Skin of body (tissue), 2 donors: ENCODE data around the gene FOXO6. TPM values are rescaled to one million over a fixed set of nuclear protein-coding genes. Genes with fewer than 3 reads are reported as not detected.

ENCODE experiments used
- DNase-seq: peaks from one replicate; lab custom pipeline; 2025; lab: John Stamatoyannopoulos, UW
- total RNA-seq: library from RNA; depleted of rRNA; stranded (reverse); fragments of >200 nt; gene quantifications from one replicate; pipeline ENCODE4 v1.2.3, GENCODE V29; 2014

The FOXO6 gene
- total RNA-seq, 1 donor from 2014 or later, result 4.1 TPM

GRCh38 chr1:41350055-41350378, 11.2 kb upstream of the FOXO6 start:
- no peak for DNase-seq

- DNase-seq, result no peak
Observed at GRCh38 chr1:41351262-41352151, 9.7 kb upstream of the FOXO6 start.

DNA sequence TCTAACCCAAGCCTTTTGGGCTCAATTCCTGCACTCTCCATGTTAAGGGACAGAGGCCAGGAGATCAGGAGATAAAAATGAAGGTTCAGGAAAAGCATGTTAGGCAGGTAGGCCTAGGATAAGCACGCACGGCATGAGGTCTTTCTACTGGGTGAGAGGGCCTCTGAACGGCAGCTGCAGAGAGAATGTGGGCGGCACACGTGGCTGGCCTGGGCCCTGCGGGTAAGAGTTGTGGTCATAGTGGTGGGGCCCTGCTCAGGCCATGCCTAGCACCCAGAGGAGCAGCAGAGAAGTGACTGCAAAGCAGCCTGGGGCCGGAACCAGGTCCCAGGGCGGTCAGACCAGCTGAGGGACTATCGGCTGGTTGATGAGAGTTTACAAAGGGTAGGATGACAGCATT, 7.5 kb upstream of the FOXO6 start:
- DNase-seq, result no peak

GRCh38 chr1:41354956-41355355, 6.3 kb upstream of the FOXO6 start:
- no peak for DNase-seq

DNA sequence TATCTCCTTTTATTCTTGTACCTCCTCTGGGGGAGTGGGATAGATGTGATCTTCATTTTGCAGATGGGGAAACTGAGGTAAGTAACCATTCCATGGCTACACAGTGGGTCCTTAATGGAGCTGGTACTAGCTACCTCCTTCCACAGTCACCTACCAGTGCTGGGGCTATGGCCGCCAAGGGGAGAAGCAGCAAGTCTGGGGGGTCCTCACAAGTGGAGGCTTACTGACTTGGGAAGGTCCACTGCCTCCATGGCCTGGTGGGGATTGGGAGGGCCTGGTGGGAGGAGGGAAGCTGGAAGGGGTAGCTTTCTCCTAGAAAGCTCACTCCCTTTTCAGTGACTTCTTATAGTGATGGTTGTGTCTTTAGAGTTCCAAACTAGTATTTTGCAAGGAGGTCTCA, 5.9 kb upstream of the FOXO6 start:
- DNase-seq, result no peak

GRCh38 chr1:41355761-41356160, 5.5 kb upstream of the FOXO6 start:
- no peak for DNase-seq

DNA sequence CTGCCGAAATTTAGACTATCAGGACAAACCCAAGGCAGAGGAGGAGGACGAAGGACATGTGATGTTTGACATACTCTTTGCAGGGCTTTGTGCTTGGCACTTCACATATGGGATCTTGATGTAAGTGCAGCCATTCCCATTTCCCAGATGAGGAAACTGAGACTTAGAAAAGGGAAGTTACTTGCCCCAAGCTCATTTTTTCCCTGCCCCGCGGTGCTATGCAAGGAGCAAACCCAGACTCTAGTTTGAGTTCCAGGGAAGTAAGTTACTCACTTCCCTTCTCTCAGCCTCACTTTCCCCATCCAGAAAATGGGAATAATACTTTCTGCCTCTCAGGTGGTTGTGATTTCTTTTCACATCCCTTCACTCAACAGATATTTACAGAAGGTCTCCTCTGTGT, 4.5 kb upstream of the FOXO6 start:
- DNase-seq, result no peak

- DNase-seq, result no peak
Observed at GRCh38 chr1:41357451-41358101, 3.7 kb upstream of the FOXO6 start.

GRCh38 chr1:41358131-41359021, 2.9 kb upstream of the FOXO6 start:
- no peak for DNase-seq

GRCh38 chr1:41359211-41360073, 1.8 kb upstream of the FOXO6 start:
- DNase-seq, result no peak

DNA sequence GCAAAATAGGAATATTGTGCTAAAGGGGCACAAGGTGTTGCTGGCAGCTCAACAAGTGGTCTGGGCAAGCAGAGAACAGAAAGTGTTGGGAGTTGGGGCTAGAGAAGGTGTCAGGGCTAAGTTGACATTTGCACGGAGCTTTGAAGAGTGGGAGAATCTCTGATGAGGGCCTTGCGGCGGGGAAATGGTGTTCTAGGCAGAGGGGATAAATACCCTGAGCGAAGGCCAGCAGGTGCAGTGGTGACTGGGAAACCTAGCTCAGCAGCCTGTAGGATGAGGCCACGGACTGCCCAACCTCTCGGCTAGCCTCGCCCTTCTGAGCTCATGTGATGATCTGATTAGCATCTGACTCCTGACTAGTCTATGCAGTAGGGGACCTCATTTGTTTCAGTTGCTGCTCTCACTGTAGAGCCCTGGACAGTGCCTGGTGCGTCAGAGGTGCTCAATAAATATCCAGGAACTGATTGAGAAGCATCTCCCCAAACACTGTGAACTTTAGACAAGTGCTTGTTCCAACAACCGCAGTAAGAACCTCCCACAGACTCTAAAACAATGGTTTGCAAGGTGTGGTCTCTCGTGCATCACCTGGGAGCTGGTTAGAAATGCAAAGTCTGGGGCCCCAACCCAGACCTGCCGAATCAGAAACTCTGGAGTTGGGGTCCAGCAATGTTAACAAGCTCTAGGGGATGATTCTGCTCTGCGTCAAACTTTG, 1.0 kb upstream of the FOXO6 start:
- no peak for DNase-seq

- DNase-seq, result no peak
Observed at GRCh38 chr1:41361495-41362356, 492 bp downstream of the FOXO6 start.

DNA sequence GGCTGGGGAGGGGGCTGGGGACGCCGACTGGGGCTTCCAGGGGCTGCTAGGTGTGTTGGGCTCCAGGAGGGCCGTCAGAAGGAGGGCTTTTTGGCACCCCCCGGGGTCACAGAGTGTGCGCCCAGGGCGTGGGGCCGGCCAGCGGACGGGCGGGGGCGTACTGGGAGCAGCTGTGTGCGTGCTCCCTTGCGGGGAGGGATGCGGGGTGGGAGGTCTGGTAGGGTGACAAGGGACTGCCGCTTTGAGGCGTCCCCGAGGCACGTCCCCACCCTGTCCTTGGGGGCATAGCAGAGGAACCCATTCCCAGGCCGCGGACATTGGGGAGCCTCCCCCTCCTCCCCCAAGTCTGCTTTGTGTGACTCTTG, 1.1 kb downstream of the FOXO6 start:
- DNase-seq, result no peak

DNA sequence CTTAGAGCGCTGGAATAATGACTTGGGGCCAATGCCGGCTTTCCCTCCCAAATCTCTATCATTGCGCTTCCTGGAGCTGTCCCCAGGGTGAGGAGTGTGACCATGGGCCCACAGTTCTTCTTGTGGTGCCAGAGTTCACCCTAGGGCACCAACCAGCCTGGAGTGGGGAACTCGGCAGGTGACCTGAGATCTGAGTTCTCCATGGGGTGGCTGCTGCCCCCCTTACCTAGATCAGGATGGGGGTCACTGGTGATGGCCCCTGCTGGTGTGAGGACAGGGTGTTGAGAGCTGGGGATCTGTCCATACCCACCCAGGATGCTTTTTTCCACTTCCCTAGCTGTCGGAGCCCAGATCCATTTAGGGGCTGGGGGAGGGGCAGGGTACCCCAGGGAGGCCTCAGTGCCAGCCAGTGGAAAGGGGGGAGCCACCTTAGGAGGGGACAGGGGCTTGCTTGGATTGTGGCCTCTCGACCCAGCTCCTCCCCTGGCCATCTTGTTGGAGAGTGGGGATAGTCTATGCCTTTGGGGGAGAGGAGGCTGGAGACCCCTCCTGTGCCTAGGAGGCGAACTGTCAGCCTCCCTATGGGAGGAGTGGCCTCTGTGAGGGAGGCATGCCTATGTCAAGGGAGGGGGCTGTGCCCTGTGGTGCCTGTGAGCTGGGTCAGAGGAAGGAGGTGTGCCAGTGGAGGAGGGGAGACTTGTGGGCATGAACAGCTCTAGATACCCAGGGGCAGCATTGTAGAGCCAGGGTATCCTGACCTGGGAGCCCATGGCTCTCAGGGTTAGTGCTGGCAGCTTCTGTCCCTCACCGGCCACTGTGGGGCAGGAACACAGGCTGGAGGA, 1.7 kb downstream of the FOXO6 start:
- DNase-seq, result no peak

DNA sequence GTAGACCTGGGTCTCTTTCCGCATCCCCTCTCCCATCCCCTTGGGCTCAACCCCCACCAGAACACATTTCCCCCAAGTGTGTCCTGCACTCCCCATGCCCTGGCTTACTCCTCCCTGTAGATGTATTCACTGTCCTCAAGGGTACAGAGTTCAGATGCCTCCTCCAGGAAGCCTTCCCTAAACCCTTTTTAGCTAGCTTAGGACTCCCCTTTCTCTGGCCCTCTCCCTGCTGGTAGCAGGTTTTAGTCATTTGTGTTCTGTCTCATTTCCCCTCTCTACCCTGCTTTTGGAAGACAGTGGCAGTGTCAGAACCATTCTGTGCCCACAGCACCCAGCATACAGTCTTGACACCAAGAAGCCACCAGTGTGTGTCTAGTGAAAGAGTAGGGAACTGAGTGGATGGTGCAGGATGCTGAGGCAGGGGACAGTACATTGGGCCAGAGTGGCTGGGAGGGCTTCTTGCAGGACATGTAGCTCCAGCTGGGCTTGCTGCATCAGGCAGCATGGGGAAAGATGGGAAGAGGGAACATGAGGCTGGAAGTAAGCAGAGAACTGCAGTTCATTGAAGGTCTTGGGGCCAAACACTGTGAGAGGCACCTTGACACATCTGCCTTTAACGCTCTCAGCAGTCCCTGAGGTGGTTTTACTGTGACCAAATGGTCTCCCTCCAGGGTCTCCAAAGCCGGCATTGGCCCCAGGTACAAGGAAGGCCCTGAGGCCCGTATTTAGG, 2.5 kb downstream of the FOXO6 start:
- DNase-seq, result no peak

DNA sequence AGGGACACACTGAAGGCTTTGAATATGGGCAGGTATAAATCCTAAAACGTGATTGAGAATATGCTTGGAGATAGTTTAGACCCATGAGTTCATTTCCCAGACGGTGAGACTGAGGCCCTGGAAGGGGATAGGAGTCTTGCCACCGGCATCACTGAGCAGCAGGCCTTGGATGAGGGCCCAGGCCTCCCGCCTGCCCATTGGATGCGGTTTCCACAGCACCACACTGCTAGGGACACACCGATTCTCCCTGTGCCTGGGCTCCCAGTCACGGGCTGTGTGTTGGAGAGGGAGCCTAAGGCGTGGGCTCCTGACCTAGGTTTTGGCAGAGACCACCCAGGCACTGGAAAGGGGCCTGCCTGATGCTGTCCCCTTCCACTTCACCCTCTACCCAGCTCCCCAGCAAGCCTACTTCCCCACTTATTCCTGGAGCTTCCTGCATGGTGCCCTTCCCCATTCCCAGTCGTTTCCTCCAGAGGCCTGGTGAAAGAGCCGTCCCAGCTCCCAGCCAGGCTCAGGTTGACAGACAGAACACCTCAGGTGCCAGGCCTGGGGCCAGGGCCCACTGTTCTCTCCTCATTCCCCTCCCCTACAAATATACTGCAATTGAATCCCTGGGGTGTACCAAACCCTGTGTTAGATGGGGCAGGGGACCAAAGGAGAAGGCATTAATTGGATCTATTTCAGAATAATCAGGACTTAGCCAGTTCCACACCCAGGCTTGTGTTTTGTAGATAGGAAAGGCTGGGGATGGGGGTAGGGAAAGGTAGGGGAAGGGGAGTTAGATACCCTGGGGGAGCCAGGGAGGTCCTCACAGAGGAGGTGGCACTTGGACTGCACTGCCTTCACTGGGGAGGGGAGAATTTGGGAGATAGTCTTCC, 3.4 kb downstream of the FOXO6 start:
- no peak for DNase-seq

DNA sequence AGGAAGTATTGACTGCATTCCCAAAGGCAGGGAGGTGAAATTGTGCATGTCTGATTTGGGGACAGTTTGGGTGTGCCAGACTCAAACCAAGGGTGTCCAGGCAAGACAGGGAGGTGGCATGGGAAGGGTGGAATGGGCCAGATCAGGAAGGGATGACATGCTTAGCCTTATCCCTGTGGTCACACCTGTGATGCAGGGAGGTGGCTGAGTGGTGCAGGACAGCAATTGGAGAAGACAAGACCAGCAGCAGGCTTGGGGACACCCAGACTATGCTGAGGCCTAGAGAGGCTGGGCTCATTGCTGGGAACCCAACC, 4.0 kb downstream of the FOXO6 start:
- DNase-seq, result no peak
